Measurements from ENCODE around the gene MPV17L. TPM values are rescaled to one million over a fixed set of nuclear protein-coding genes. Genes with fewer than 3 reads are reported as not detected.

MPV17L gene
- total and polyA plus RNA-seq, 2 experiments from 2014 or later = 0.54 to 1.4 TPM

- in situ Hi-C loops (cut with MboI) = no loop called here
- H3K27me3 ChIP-seq (replicated peaks; ENCODE audit: insufficient read depth) = no peaks in the 10 kb centered on the region
- H4K20me1 ChIP-seq (ENCODE audit: insufficient read depth) = no peaks in the 10 kb centered on the region
- no peak for DNase-seq
- 85 to 95% methylated on average over 1 of the region's 1 CpG for WGBS, 2 experiments (ENCODE audit: low coverage in 1 of 2, low lambda C conversion rate in 2 of 2, missing lambda C conversion rate in 2 of 2)
- TF ChIP-seq EZH2 (IDR thresholded peaks at IDR 0.05; ENCODE audit: insufficient read depth, poor library complexity, severe bottlenecking) (no peak), EZH2phosphoT487 (IDR thresholded peaks at IDR 0.05; ENCODE audit: insufficient read depth, low read depth) (no peak)
- no peak overlapping the region for H3K27ac ChIP-seq
- peaks cover 25% of the 10 kb centered on the region for H3K4me1 ChIP-seq (ENCODE audit: insufficient read depth)
- H3K36me3 ChIP-seq (ENCODE audit: low read depth) = no peaks in the 10 kb centered on the region; the same call in none of the 2 replicates
- H3K9me3 ChIP-seq (ENCODE audit: low read depth) = no peaks in the 10 kb centered on the region
- no peak overlapping the region for H3K4me2 ChIP-seq (ENCODE audit: unreplicated experiment)
- H3K4me3 ChIP-seq = no peak overlapping the region
- no peak overlapping the region for H2AFZ ChIP-seq
- no peaks in the 10 kb centered on the region for H3K9me2 ChIP-seq (ENCODE audit: insufficient read depth)
- H3F3A ChIP-seq (ENCODE audit: insufficient read depth) = peaks cover 24% of the 10 kb centered on the region
- H3K9ac ChIP-seq = no peak overlapping the region
- H3K79me2 ChIP-seq (ENCODE audit: insufficient read depth) = peaks cover 94% of the 10 kb centered on the region
These were observed 49.9 kb downstream of the MPV17L start for GRCh38 chr16:15445450-15445849.

GRCh38 chr16:15446901-15447300, 51.3 kb downstream of the MPV17L start:
- no peak overlapping the region for H3K27ac ChIP-seq
- no peak overlapping the region for H2AFZ ChIP-seq
- in situ Hi-C loops (cut with MboI) = no loop called here
- no peak overlapping the region for H3K9ac ChIP-seq
- peaks cover 9% of the 10 kb centered on the region for H3F3A ChIP-seq (ENCODE audit: insufficient read depth)
- H3K9me3 ChIP-seq (ENCODE audit: low read depth) = no peaks in the 10 kb centered on the region
- H3K36me3 ChIP-seq (ENCODE audit: low read depth) = no peaks in the 10 kb centered on the region; the same call in none of the 2 replicates
- no peaks in the 10 kb centered on the region for H3K9me2 ChIP-seq (ENCODE audit: insufficient read depth)
- no peak overlapping the region for H3K4me2 ChIP-seq (ENCODE audit: unreplicated experiment)
- no peak overlapping the region for H3K4me3 ChIP-seq
- peaks cover 100% of the 10 kb centered on the region for H3K79me2 ChIP-seq (ENCODE audit: insufficient read depth)
- DNase-seq = no peak
- 88 to 94% methylated on average over 5 of the region's 5 CpGs for WGBS, 2 experiments (ENCODE audit: low coverage in 1 of 2, low lambda C conversion rate in 2 of 2, missing lambda C conversion rate in 2 of 2)
- no peak for TF ChIP-seq EZH2phosphoT487 (IDR thresholded peaks at IDR 0.05; ENCODE audit: insufficient read depth, low read depth)
- no peak for TF ChIP-seq EZH2 (IDR thresholded peaks at IDR 0.05; ENCODE audit: insufficient read depth, poor library complexity, severe bottlenecking)
- H3K27me3 ChIP-seq (replicated peaks; ENCODE audit: insufficient read depth) = no peaks in the 10 kb centered on the region
- peaks cover 17% of the 10 kb centered on the region for H3K4me1 ChIP-seq (ENCODE audit: insufficient read depth)
- 0 out of 2 replicates have a peak, but pooled peaks cover 2% of the 10 kb centered on the region for H4K20me1 ChIP-seq (ENCODE audit: insufficient read depth)

GRCh38 chr16:15450624-15451023, 55.1 kb downstream of the MPV17L start:
- peaks cover 6% of the 10 kb centered on the region; the same call in 1 of the 2 replicates for H4K20me1 ChIP-seq (ENCODE audit: insufficient read depth)
- peaks cover 100% of the 10 kb centered on the region for H3K79me2 ChIP-seq (ENCODE audit: insufficient read depth)
- no peak overlapping the region for H3K9ac ChIP-seq
- H3K9me2 ChIP-seq (ENCODE audit: insufficient read depth) = no peaks in the 10 kb centered on the region
- H3K4me2 ChIP-seq (ENCODE audit: unreplicated experiment) = no peak overlapping the region
- TF ChIP-seq EZH2 (IDR thresholded peaks at IDR 0.05; ENCODE audit: insufficient read depth, poor library complexity, severe bottlenecking) (no peak), EZH2phosphoT487 (IDR thresholded peaks at IDR 0.05; ENCODE audit: insufficient read depth, low read depth) (no peak)
- in situ Hi-C loops (cut with MboI) = no loop called here
- no peaks in the 10 kb centered on the region for H3K27me3 ChIP-seq (replicated peaks; ENCODE audit: insufficient read depth)
- H2AFZ ChIP-seq = no peak overlapping the region
- peaks cover 8% of the 10 kb centered on the region; the same call in 1 of the 2 replicates for H3K4me1 ChIP-seq (ENCODE audit: insufficient read depth)
- no peaks in the 10 kb centered on the region; the same call in none of the 2 replicates for H3K36me3 ChIP-seq (ENCODE audit: low read depth)
- no peaks in the 10 kb centered on the region for H3F3A ChIP-seq (ENCODE audit: insufficient read depth)
- 33 to 39% methylated on average over 5 to 6 of the region's 6 CpGs for WGBS, 2 experiments (ENCODE audit: low coverage in 1 of 2, low lambda C conversion rate in 2 of 2, missing lambda C conversion rate in 2 of 2)
- peak; percentile 54 for DNase-seq
- no peaks in the 10 kb centered on the region for H3K9me3 ChIP-seq (ENCODE audit: low read depth)
- no peak overlapping the region for H3K4me3 ChIP-seq
- 0 out of 2 replicates have a peak overlapping the region, but pooled peaks have one; percentile 22 for H3K27ac ChIP-seq

GRCh38 chr16:15451098-15451731, 55.7 kb downstream of the MPV17L start:
- Histone ChIP-seq H4K20me1 (ENCODE audit: insufficient read depth) (peaks cover 6% of the 10 kb centered on the region; the same call in 1 of the 2 replicates), H3K9me2 (ENCODE audit: insufficient read depth) (no peaks in the 10 kb centered on the region), H3K9me3 (ENCODE audit: low read depth) (no peaks in the 10 kb centered on the region), H3K4me1 (ENCODE audit: insufficient read depth) (peaks cover 8% of the 10 kb centered on the region; the same call in 1 of the 2 replicates), H2AFZ (no peak overlapping the region), H3K27me3 (replicated peaks; ENCODE audit: insufficient read depth) (no peaks in the 10 kb centered on the region), H3K4me2 (ENCODE audit: unreplicated experiment) (no peak overlapping the region), H3K9ac (no peak overlapping the region), H3K4me3 (no peak overlapping the region), H3F3A (ENCODE audit: insufficient read depth) (no peaks in the 10 kb centered on the region), H3K79me2 (ENCODE audit: insufficient read depth) (peaks cover 100% of the 10 kb centered on the region), H3K27ac (0 out of 2 replicates have a peak overlapping the region, but pooled peaks have one; percentile 22), H3K36me3 (ENCODE audit: low read depth) (no peaks in the 10 kb centered on the region; the same call in 1 of the 2 replicates)
- 74 to 78% methylated on average over 10 of the region's 10 CpGs for WGBS, 2 experiments (ENCODE audit: low coverage in 1 of 2, low lambda C conversion rate in 2 of 2, missing lambda C conversion rate in 2 of 2)
- in situ Hi-C loops (cut with MboI) = no loop called here
- DNase-seq = no peak
- TF ChIP-seq EZH2 (IDR thresholded peaks at IDR 0.05; ENCODE audit: insufficient read depth, poor library complexity, severe bottlenecking) (no peak), EZH2phosphoT487 (IDR thresholded peaks at IDR 0.05; ENCODE audit: insufficient read depth, low read depth) (no peak)

All from GM23248 (cell line).